ENCODE measurements around the gene HDAC7. TPM values are rescaled to one million over a fixed set of nuclear protein-coding genes. Genes with fewer than 3 reads are reported as not detected.

Gene HDAC7
- total and polyA plus RNA-seq, 2 of the 13 experiments (the other 11 are each of a cell fraction or from before 2014, with no cell fraction given) = 4.6 to 10.8 TPM

DNA sequence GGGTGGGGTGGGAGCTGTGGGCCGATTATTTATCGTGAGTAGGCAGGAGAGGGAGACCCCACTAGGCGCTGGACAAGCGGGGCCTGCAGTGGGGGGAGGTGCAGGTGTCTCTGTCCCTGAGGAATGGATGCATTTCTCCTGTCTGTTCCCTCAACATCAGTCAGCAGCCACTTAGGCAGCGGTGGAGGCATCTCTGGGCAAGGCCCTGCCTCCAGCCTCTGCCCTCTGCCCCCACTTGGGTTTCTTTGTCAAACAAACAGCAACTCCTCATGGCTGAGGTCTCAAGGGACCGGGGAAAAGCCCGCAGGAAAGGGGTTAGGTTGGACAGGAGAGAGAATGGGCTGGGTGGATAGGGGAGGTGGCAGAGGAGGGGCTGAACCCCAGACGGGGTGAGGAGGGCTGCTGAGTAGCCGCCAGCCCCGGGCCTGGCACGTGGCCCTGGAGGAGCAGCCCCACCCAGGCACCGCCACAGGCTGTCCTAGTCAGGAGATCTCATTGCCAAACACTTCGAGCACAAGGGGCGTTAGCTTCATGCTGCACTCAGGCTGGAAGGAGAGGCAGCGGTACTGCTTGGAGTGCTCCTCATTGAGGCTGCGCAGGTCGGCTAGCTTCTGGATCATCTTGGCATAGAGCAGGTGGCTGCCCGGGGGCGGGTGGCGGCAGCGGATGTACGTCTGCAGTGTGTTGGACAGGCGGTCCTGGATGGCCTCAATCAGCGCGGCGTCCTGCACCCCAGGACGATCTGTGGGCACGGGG is 24.7 kb upstream of the HDAC7 start:
- in situ Hi-C loops (cut with HindIII; ENCODE audit: extremely low pct_ligation_motif_present, low pct_unique_long_range_greater_than_20kb) = no loop called here
- no peak for FAIRE-seq
- ATAC-seq = peak; percentile 32; the same call in 1 of the 3 replicates
- no peak overlapping the region for H3K4me2 ChIP-seq (ENCODE audit: low read depth, low read length)
- ChIA-PET POLR2A (no interaction called here), CTCF (ENCODE audit: low intra/inter-chr PET ratio, low total read pairs) (no interaction called here)
- 42% methylated on average over 12 of the region's 28 CpGs for WGBS (ENCODE audit: low lambda C conversion rate)
- no peaks in the 10 kb centered on the region for H3K79me2 ChIP-seq (ENCODE audit: insufficient read depth, low read length)
- no peak overlapping the region for H2AFZ ChIP-seq (ENCODE audit: low read length)
- H3K36me3 ChIP-seq (replicated peaks in 1 of 2; ENCODE audit: control insufficient read depth in 1 of 2, insufficient read depth in 2 of 2, low read length in 2 of 2) = no peaks in the 10 kb centered on the region
- H3K4me3 ChIP-seq (replicated peaks in 1 of 3; ENCODE audit: insufficient read depth in 1 of 3, low read depth in 2 of 3, low read length in 3 of 3) = no peak overlapping the region
- TF ChIP-seq KDM5A (IDR thresholded peaks at IDR 0.05; ENCODE audit: borderline replicate concordance, low read length) (no peak), ZNF337 (CRISPR knock-in tag; IDR thresholded peaks at IDR 0.05; ENCODE audit: borderline replicate concordance, low read depth) (no peak), HMG20A (CRISPR knock-in tag; IDR thresholded peaks at IDR 0.05; ENCODE audit: borderline replicate concordance) (no peak), HDAC6 (IDR thresholded peaks at IDR 0.05; ENCODE audit: low read depth, low read length) (no peak), NR2F6 (IDR thresholded peaks at IDR 0.05) (no peak), NR2F6 (CRISPR knock-in tag; IDR thresholded peaks at IDR 0.05) (no peak), CBX5 (CRISPR knock-in tag; IDR thresholded peaks at IDR 0.05; ENCODE audit: borderline replicate concordance) (no peak), ZNF775 (CRISPR knock-in tag; IDR thresholded peaks at IDR 0.05; ENCODE audit: borderline replicate concordance) (no peak), ZNF543 (CRISPR knock-in tag; IDR thresholded peaks at IDR 0.05) (no peak), GLI4 (CRISPR knock-in tag; IDR thresholded peaks at IDR 0.05; ENCODE audit: borderline replicate concordance) (no peak), ZNF788 (CRISPR knock-in tag; IDR thresholded peaks at IDR 0.05; ENCODE audit: borderline replicate concordance) (no peak), ZKSCAN5 (CRISPR knock-in tag; IDR thresholded peaks at IDR 0.05) (no peak), ATM (IDR thresholded peaks at IDR 0.05; ENCODE audit: borderline replicate concordance) (no peak), ZNF20 (CRISPR knock-in tag; IDR thresholded peaks at IDR 0.05) (no peak), SKIL (CRISPR knock-in tag; IDR thresholded peaks at IDR 0.05; ENCODE audit: borderline replicate concordance) (no peak), FOXM1 (CRISPR knock-in tag; IDR thresholded peaks at IDR 0.05) (no peak), ZFAT (CRISPR knock-in tag; conservative IDR thresholded peaks at IDR 0.05) (no peak), KLF12 (CRISPR knock-in tag; IDR thresholded peaks at IDR 0.05; ENCODE audit: borderline replicate concordance) (no peak)
- TF ChIP-seq, protein P1, sequence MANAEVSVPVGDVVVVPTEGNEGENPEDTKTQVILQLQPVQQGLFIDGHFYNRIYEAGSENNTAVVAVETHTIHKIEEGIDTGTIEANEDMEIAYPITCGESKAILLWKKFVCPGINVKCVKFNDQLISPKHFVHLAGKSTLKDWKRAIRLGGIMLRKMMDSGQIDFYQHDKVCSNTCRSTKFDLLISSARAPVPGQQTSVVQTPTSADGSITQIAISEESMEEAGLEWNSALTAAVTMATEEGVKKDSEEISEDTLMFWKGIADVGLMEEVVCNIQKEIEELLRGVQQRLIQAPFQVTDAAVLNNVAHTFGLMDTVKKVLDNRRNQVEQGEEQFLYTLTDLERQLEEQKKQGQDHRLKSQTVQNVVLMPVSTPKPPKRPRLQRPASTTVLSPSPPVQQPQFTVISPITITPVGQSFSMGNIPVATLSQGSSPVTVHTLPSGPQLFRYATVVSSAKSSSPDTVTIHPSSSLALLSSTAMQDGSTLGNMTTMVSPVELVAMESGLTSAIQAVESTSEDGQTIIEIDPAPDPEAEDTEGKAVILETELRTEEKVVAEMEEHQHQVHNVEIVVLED (CRISPR knock-in tag; IDR thresholded peaks at IDR 0.05; ENCODE audit: borderline replicate concordance) = no peak
- TF ChIP-seq, protein P2, sequence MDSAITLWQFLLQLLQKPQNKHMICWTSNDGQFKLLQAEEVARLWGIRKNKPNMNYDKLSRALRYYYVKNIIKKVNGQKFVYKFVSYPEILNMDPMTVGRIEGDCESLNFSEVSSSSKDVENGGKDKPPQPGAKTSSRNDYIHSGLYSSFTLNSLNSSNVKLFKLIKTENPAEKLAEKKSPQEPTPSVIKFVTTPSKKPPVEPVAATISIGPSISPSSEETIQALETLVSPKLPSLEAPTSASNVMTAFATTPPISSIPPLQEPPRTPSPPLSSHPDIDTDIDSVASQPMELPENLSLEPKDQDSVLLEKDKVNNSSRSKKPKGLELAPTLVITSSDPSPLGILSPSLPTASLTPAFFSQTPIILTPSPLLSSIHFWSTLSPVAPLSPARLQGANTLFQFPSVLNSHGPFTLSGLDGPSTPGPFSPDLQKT (CRISPR knock-in tag; IDR thresholded peaks at IDR 0.05; ENCODE audit: borderline replicate concordance) = no peak
- no peak overlapping the region for H3K27ac ChIP-seq (ENCODE audit: extremely low read length, insufficient read depth, low read length)
- H3K4me1 ChIP-seq (ENCODE audit: insufficient read depth, low read length) = no peaks in the 10 kb centered on the region
- no peak overlapping the region for H3K9ac ChIP-seq (ENCODE audit: insufficient read depth, low read depth, low read length)
- H4K20me1 ChIP-seq (ENCODE audit: insufficient read depth, low read length) = no peaks in the 10 kb centered on the region
- H3K9me3 ChIP-seq (ENCODE audit: low read length) = no peaks in the 10 kb centered on the region
- intact Hi-C loops (cut with micrococcal nuclease; ENCODE audit: unreplicated experiment) = no loop called here
- H3K27me3 ChIP-seq (ENCODE audit: control insufficient read depth in 1 of 2, insufficient read depth in 2 of 2, low read length in 2 of 2) = no peaks in the 10 kb centered on the region
- DNase-seq (ENCODE audit: low spot score) = no peak
- BruUV-seq (replicated peaks) = no TSS peak

Measured in HepG2 (cell line).